A673 (cell line): Measurements from ENCODE around the gene MAGEA4.

Experiments
- CTCF ChIP-seq: fragments of 300-800, 200-600 bp; sonication (generic); conservative IDR thresholded peaks from 2 replicates; pipeline ENCODE4 v1.5.1; 2017; ENCODE audit warnings: low read depth, mild to moderate bottlenecking, antibody characterized with exemption, low read length, moderate library complexity, mixed read lengths
- EZH2 ChIP-seq: fragments of 200-600 bp; sonication (generic); IDR thresholded peaks from 2 replicates; pipeline ENCODE4 v1.6.1; 2017; ENCODE audit warnings: borderline replicate concordance, low read depth, mild to moderate bottlenecking, mixed read lengths, antibody characterized with exemption, low read length; ENCODE audit not compliant: poor library complexity, severe bottlenecking

DNA sequence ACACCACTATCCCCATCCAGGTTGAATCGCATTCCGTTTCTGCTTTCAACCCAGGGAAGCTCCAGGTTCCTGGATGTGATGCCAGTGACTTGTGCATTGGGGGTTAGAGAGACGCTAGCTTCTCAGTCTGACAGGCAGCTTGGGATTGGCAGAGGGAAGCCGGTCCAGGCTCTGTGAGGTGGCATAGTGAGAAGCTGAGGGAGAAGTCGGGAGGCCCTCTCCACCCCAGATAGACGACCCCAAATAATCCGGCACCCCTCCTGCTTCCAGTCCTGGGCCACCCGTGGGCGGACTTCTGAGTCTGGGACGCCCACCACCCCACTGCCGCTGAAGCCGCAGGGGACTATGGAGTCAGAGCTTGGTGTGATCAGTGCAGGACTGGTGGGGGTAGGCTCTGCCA lies 7.4 kb downstream of the MAGEA4 start:
- TF ChIP-seq CTCF (no peak), EZH2 (no peak)
